PFSK-1 (cell line): ENCODE results near the gene PLEKHG4B.

Source experiments
- FOXP2 ChIP-seq: optimal IDR thresholded peaks from 2 replicates; pipeline ENCODE3; 2011; ENCODE audit warnings: borderline replicate concordance, control low read depth, inconsistent platforms; ENCODE audit not compliant: insufficient read depth; ENCODE audit errors: extremely low read length, extremely low read depth
- POLR2AphosphoS5 ChIP-seq: IDR thresholded peaks from 2 replicates; pipeline ENCODE4 v1.6.1; 2012; ENCODE audit warnings: low read depth, mild to moderate bottlenecking, control low read depth, low read length, moderate library complexity
- REST ChIP-seq, 2 experiments: IDR thresholded peaks; 2 replicates each; pipeline versions ENCODE4 v1.6.1 to v1.8.0; 2011 to 2012; ENCODE audit warnings: low read depth in 2 of 2, low read length in 2 of 2, control low read depth in 1 of 2, inconsistent platforms in 1 of 2, mild to moderate bottlenecking in 1 of 2, moderate library complexity in 1 of 2; ENCODE audit not compliant: insufficient read depth in 1 of 2
- SIN3A ChIP-seq: IDR thresholded peaks from 2 replicates; pipeline ENCODE4 v1.6.1; 2012; ENCODE audit warnings: mild to moderate bottlenecking, low read length, moderate library complexity, borderline replicate concordance; ENCODE audit not compliant: insufficient read depth
- TAF1 ChIP-seq: IDR thresholded peaks from 2 replicates; pipeline ENCODE4 v1.6.1; 2012; ENCODE audit warnings: low read length, control low read depth, borderline replicate concordance; ENCODE audit not compliant: insufficient read depth

GRCh38 chr5:49953-50544, 41.9 kb upstream of the PLEKHG4B start:
- TF ChIP-seq POLR2AphosphoS5 (no peak), FOXP2 (no peak), REST (IDR thresholded peaks at IDR 0.05; ENCODE audit: insufficient read depth in 1 of 2, low read depth in 2 of 2, low read length in 2 of 2) (no peak), TAF1 (no peak), SIN3A (no peak)
